ENCODE results near the gene NUDT12.

The NUDT12 gene

DNA sequence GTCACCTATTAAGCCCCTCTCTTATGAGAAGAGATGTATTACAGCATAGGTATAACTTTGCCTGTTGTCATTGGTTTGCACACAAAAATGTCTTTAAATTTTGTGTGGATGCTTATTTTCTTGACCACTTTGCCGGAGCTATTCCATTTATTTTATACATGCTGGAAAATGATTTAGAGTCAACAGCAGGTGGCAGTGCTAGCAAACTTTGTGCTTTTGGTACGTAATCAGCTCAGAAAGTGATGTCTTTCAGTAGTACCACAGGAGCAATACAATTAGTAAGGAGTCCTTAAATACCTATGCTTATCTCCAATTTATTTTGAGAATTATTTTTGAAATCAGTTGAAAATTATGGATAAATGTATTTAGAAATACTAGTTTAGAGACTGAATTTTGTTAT, 19.8 kb upstream of the NUDT12 start:
- Histone ChIP-seq H3K9ac (ENCODE audit: low read length) (no peak overlapping the region), H3K4me1 (ENCODE audit: control insufficient read depth, insufficient read depth, low read length) (no peaks in the 10 kb centered on the region), H3K4me3 (ENCODE audit: low read length) (no peak overlapping the region), H3K27me3 (replicated peaks; ENCODE audit: control insufficient read depth, insufficient read depth, low read length) (no peaks in the 10 kb centered on the region), H3K9me3 (ENCODE audit: control insufficient read depth, low read length) (no peaks in the 10 kb centered on the region), H3K36me3 (ENCODE audit: control insufficient read depth, insufficient read depth, low read length, severe bottlenecking) (no peaks in the 10 kb centered on the region)
- peak; percentile 77 for DNase-seq (ENCODE audit: low read depth)

DNA sequence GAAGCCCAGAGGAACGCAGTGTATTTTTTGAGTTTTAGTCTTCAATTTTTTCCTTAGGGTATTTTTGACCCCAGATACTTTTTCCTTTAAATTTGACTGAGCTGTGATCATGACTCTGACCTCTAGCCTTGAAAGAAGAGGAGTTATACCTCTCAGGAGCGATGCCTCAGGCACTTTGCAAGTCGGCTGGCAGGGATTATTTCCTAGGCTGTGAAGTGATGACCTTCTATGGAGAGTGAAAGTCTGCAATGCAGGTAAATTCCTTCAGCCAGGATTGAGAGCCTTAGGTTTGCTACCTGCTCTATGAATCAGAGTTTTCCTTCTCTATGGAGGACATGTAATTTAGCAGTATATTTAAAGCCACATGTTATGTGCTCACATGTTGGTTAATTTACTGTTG, 10.8 kb upstream of the NUDT12 start:
- Histone ChIP-seq H3K4me3 (ENCODE audit: low read length) (no peak overlapping the region), H3K36me3 (ENCODE audit: control insufficient read depth, insufficient read depth, low read length, severe bottlenecking) (no peaks in the 10 kb centered on the region), H3K27me3 (replicated peaks; ENCODE audit: control insufficient read depth, insufficient read depth, low read length) (no peaks in the 10 kb centered on the region), H3K9ac (ENCODE audit: low read length) (no peak overlapping the region), H3K4me1 (ENCODE audit: control insufficient read depth, insufficient read depth, low read length) (no peaks in the 10 kb centered on the region), H3K9me3 (ENCODE audit: control insufficient read depth, low read length) (no peaks in the 10 kb centered on the region)
- DNase-seq (ENCODE audit: low read depth), result no peak

DNA sequence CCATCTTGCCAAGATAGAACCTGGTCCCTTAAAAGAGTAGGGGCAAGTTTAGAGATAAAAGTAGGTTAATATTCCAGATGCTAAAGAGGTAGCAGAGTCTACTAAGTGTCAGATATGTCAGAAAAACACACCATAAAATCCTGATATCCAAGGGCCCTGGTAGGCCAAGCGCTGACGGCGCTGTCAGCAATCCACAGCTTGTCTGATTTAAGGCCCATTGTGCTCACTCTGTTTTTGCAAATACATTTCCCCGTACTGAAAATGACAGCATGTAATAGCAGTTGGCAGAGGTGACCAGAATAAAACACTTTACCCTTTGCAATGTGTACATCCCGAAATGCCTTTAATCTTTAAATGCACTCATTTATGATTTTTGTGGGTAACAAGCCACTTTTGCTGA, 9.9 kb upstream of the NUDT12 start:
- Histone ChIP-seq H3K27me3 (replicated peaks; ENCODE audit: control insufficient read depth, insufficient read depth, low read length) (no peaks in the 10 kb centered on the region), H3K9me3 (ENCODE audit: control insufficient read depth, low read length) (no peaks in the 10 kb centered on the region), H3K4me1 (ENCODE audit: control insufficient read depth, insufficient read depth, low read length) (no peaks in the 10 kb centered on the region), H3K4me3 (ENCODE audit: low read length) (no peak overlapping the region), H3K9ac (ENCODE audit: low read length) (no peak overlapping the region), H3K36me3 (ENCODE audit: control insufficient read depth, insufficient read depth, low read length, severe bottlenecking) (no peaks in the 10 kb centered on the region)
- DNase-seq (ENCODE audit: low read depth), result no peak

DNA sequence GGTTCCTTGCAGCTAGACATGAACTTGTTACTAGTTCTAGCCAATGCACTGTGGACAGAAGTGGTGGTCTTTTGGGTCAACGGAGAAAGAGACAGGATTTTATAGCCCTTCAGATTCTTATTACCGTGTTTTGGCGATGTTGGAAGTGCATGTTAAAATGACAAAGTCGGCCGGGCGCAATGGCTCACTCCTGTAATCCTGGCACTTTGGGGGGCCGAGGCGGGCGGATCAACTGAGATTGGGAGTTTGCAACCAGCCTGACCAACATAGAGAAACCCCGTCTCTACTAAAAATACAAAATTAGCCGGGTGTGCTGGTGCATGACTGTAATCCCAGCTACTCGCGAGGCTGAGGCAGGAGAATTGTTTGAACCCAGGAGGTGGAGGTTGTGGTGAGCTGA, 9.1 kb upstream of the NUDT12 start:
- Histone ChIP-seq H3K36me3 (ENCODE audit: control insufficient read depth, insufficient read depth, low read length, severe bottlenecking) (no peaks in the 10 kb centered on the region), H3K9me3 (ENCODE audit: control insufficient read depth, low read length) (no peaks in the 10 kb centered on the region), H3K9ac (ENCODE audit: low read length) (no peak overlapping the region), H3K4me3 (ENCODE audit: low read length) (no peak overlapping the region), H3K4me1 (ENCODE audit: control insufficient read depth, insufficient read depth, low read length) (no peaks in the 10 kb centered on the region), H3K27me3 (replicated peaks; ENCODE audit: control insufficient read depth, insufficient read depth, low read length) (no peaks in the 10 kb centered on the region)
- no peak for DNase-seq (ENCODE audit: low read depth)

DNA sequence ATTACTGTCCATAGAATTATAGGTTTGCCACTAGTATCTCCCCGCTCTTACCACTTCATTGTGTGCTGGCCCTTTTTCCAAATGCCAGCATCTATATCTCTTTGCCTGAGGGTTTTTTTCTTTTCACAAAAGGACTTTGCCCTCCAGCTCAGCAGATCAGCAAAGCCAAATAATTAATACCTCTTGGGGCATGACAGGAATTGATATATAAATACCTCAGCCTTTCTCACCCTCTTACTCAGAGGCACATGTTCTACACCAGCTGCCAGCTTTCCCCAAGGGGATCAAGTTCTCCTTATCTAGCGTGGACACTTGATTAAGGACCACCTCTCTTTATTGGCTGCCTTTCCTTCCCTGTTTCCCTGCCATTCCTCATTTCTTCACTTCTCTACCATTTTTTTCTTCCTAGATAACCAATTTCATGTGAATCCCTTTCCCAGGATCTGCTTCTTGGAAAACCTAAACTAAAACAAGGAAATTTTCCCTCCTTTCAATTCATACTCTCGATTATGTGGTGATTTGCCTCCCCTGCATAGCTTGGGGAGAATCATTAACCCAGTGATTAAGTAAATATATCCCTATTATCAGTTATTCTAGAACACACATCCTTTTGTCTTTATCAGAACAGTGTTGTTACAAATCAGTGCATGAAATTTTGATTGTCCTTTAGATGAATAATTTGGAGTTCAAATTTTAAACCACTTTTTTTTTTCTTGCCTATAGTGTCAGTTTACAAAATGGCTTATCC, 6.9 kb upstream of the NUDT12 start:
- Histone ChIP-seq H3K36me3 (ENCODE audit: control insufficient read depth, insufficient read depth, low read length, severe bottlenecking) (no peaks in the 10 kb centered on the region), H3K9me3 (ENCODE audit: control insufficient read depth, low read length) (no peaks in the 10 kb centered on the region), H3K27me3 (replicated peaks; ENCODE audit: control insufficient read depth, insufficient read depth, low read length) (no peaks in the 10 kb centered on the region), H3K4me3 (ENCODE audit: low read length) (no peak overlapping the region), H3K9ac (ENCODE audit: low read length) (no peak overlapping the region), H3K4me1 (ENCODE audit: control insufficient read depth, insufficient read depth, low read length) (no peaks in the 10 kb centered on the region)
- peak; percentile 10 for DNase-seq (ENCODE audit: low read depth)

DNA sequence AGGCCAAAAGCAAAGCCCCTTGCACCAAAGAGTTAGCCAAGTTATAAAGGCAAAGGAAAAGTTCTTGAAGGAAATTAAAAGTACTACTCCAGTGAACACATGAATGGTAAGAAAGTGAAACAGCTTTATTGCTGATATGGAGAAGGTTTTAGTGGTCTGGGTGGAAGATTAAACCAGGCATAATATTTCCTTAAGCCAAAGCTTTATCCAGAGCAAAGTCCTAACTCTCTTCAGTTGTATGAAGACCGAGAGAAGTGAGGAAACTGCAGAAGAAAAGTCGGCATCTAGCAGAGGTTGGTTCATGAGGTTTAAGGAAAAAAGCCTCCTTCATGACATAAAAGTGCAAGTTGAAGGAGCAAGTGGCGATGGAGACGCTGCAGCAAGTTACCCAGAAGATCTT, 3.1 kb upstream of the NUDT12 start:
- Histone ChIP-seq H3K4me3 (ENCODE audit: low read length) (no peak overlapping the region), H3K9ac (ENCODE audit: low read length) (no peak overlapping the region), H3K9me3 (ENCODE audit: control insufficient read depth, low read length) (no peaks in the 10 kb centered on the region), H3K27me3 (replicated peaks; ENCODE audit: control insufficient read depth, insufficient read depth, low read length) (no peaks in the 10 kb centered on the region), H3K36me3 (ENCODE audit: control insufficient read depth, insufficient read depth, low read length, severe bottlenecking) (no peaks in the 10 kb centered on the region), H3K4me1 (ENCODE audit: control insufficient read depth, insufficient read depth, low read length) (peaks cover 15% of the 10 kb centered on the region)
- DNase-seq (ENCODE audit: low read depth), result no peak

DNA sequence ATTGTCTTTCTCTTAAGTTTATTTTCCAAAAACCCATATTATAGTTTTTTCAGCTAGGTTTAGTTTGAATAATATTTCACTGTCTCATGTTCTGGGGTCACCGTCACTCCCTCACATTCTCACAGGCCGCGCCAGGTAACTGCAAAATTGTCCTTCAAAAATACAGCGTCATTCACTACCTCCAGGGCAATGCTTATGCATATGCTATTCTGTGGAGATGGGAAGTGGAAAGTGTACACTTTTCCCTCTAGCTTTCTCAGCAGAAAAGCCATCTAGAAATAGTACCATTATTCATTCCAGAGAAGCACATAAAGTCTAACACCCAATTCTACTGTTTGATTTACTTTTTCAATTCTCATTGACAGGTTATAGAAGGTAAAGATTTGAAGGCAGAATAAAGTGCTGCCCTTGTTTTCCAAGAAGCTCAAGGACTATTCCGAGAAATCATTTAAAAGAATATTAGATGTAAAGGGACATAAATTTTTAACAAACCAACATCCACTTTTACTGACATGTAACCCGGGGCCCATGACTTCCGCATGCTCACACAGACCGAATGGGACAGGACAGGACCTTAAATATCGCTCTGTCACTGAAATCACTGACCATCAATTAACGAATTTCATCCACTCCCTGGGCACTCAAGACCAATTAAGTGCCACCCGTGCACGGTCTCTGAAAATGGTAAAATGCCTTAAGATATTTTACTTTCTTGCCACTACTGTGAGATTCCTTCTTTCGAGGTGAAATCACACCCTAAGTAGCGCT, 720 bp downstream of the NUDT12 start:
- H3K9ac ChIP-seq (ENCODE audit: low read length), result peak overlapping the region; percentile 93

DNA sequence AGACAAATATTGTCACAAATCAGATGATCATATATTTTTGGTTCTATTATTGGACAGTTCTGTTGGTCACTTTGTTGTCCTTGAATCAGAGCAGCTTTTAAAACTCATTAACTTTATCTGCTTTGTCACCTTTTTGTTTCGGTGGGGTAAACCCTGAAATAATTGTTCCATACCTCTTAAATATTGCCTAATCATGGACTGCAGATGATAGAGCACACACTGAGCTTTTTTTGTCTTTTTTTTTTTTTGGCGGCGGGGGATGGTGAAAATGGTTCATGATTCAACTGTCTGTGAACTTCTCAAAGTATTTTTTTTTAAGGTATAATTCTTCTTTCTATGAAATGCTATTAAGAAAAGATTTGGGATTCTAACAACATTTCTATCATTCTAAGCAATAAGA, 1.8 kb downstream of the NUDT12 start:
- H3K27me3 ChIP-seq (replicated peaks; ENCODE audit: control insufficient read depth, insufficient read depth, low read length), result no peaks in the 10 kb centered on the region
- peaks cover 14% of the 10 kb centered on the region for H3K36me3 ChIP-seq (ENCODE audit: control insufficient read depth, insufficient read depth, low read length, severe bottlenecking)
- peaks cover 15% of the 10 kb centered on the region for H3K4me1 ChIP-seq (ENCODE audit: control insufficient read depth, insufficient read depth, low read length)
- H3K9ac ChIP-seq (ENCODE audit: low read length), result no peak overlapping the region
- H3K9me3 ChIP-seq (ENCODE audit: control insufficient read depth, low read length), result no peaks in the 10 kb centered on the region
- no peak for DNase-seq (ENCODE audit: low read depth)
- H3K4me3 ChIP-seq (ENCODE audit: low read length), result no peak overlapping the region

More for the DNA sequence above, 720 bp downstream of the NUDT12 start:
- peak; percentile 18 for DNase-seq (ENCODE audit: low read depth)
- peaks cover 13% of the 10 kb centered on the region for H3K36me3 ChIP-seq (ENCODE audit: control insufficient read depth, insufficient read depth, low read length, severe bottlenecking)
- H3K4me1 ChIP-seq (ENCODE audit: control insufficient read depth, insufficient read depth, low read length), result peaks cover 15% of the 10 kb centered on the region
- H3K9me3 ChIP-seq (ENCODE audit: control insufficient read depth, low read length), result no peaks in the 10 kb centered on the region
- H3K4me3 ChIP-seq (ENCODE audit: low read length), result peak overlapping the region; percentile 97
- H3K27me3 ChIP-seq (replicated peaks; ENCODE audit: control insufficient read depth, insufficient read depth, low read length), result no peaks in the 10 kb centered on the region

DNA sequence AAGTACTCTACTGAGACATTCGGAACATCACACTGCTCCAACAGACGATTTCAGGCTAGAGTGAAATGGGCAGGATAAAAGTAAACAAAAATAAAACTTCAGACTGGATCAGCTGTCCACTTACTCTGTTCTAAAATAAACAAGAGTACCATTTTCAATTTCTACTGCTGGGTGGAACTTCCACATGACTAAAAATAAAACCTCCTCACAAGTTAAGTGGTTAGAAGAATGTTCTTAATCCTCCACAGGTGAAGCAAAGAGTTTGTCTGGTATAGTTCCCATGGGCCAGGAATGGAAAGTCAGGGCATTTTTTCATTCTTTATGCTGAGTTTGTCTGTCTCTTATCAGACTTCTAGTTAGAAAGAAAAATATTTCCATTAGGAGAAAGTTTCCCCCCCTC, 15.7 kb downstream of the NUDT12 start:
- H3K4me3 ChIP-seq (ENCODE audit: low read length), result no peak overlapping the region

DNA sequence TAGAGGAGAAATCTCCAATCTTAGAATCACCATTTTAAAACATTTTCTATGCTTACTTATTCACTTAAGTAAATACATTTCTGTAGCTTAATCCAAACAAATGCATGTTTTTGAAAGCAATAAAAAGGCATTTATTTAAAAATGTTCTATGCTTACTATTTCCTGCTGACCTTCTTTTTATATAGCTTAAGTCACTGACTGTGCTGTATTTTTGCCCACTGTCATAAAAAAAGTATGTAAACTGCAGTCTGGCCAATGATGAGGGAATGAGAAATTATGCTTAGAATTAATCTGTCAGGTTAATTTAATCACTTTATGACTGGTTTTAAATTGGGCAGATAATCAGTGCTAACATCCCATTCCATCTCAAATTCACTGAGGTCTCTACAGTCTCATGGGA, 20.1 kb downstream of the NUDT12 start:
- Histone ChIP-seq H3K4me1 (ENCODE audit: control insufficient read depth, insufficient read depth, low read length) (no peaks in the 10 kb centered on the region), H3K27me3 (replicated peaks; ENCODE audit: control insufficient read depth, insufficient read depth, low read length) (no peaks in the 10 kb centered on the region), H3K36me3 (ENCODE audit: control insufficient read depth, insufficient read depth, low read length, severe bottlenecking) (no peaks in the 10 kb centered on the region), H3K4me3 (ENCODE audit: low read length) (no peak overlapping the region), H3K9me3 (ENCODE audit: control insufficient read depth, low read length) (no peaks in the 10 kb centered on the region), H3K9ac (ENCODE audit: low read length) (no peak overlapping the region)
- DNase-seq (ENCODE audit: low read depth), result no peak

More for the DNA sequence above, 15.7 kb downstream of the NUDT12 start:
- no peaks in the 10 kb centered on the region for H3K4me1 ChIP-seq (ENCODE audit: control insufficient read depth, insufficient read depth, low read length)
- no peaks in the 10 kb centered on the region for H3K9me3 ChIP-seq (ENCODE audit: control insufficient read depth, low read length)
- no peak overlapping the region for H3K9ac ChIP-seq (ENCODE audit: low read length)
- H3K36me3 ChIP-seq (ENCODE audit: control insufficient read depth, insufficient read depth, low read length, severe bottlenecking), result peaks cover 14% of the 10 kb centered on the region
- H3K27me3 ChIP-seq (replicated peaks; ENCODE audit: control insufficient read depth, insufficient read depth, low read length), result no peaks in the 10 kb centered on the region
- DNase-seq (ENCODE audit: low read depth), result no peak

DNA sequence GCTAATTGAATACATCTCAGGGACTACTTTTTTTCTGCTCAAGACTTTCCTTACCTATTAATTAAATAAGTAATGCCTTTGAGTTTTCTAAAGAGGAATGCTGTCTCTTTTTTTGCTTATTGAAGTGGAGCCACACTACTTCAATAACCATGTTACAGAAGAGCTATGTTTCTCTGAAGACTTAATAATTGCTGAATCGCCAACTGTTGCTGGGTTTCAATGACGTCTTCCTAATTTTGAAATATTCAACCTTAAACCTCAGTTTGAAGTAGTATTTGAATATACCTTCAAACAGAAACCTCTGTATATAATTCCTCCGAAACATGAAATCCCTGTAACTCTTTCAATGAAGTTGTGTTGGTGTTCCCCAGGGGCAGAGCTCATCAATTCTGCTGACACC, 21.0 kb downstream of the NUDT12 start:
- Histone ChIP-seq H3K36me3 (ENCODE audit: control insufficient read depth, insufficient read depth, low read length, severe bottlenecking) (no peaks in the 10 kb centered on the region), H3K4me3 (ENCODE audit: low read length) (no peak overlapping the region), H3K27me3 (replicated peaks; ENCODE audit: control insufficient read depth, insufficient read depth, low read length) (no peaks in the 10 kb centered on the region), H3K9me3 (ENCODE audit: control insufficient read depth, low read length) (no peaks in the 10 kb centered on the region), H3K9ac (ENCODE audit: low read length) (no peak overlapping the region), H3K4me1 (ENCODE audit: control insufficient read depth, insufficient read depth, low read length) (no peaks in the 10 kb centered on the region)
- DNase-seq (ENCODE audit: low read depth), result no peak
